CD4-positive, alpha-beta T cell treated with Interleukin-21 for 1 hour (primary cell): Measurements from ENCODE around the gene WDR54.

Experiments used
- DNase-seq: peaks from one replicate; pipeline ENCODE4 v3.0.0-alpha.2; 2020

The WDR54 gene

GRCh38 chr2:74421221-74421870 is at the start of gene WDR54, which contains the start of gene C2orf81:
WDR54 (plus strand) TSS chr2:74421730; CDS start chr2:74422154, 424 bp downstream.
C2orf81 (minus strand) TSS chr2:74421619; CDS start chr2:74421560, 59 bp downstream.
- peak; percentile 94 for DNase-seq

DNA sequence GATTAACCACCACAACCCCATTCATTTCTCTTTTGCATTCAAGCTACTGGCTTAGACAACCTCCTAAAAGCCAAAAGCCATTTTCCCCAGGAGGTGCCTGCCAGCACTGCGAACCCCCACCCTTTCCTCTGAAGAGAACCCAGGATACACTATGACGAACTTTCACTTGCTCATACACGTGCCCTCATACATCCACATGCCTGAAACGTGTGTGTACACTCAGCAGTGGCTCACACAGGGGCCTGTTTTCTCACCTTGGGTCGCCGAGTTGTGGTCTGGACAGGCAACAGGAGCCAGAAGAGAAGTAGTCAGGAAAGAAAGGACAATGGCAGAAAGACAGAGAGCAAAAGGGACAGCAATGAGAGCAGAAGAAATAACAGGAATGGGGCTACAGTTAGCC is 48.9 kb upstream of the WDR54 start:
- DNase-seq = no peak

DNA sequence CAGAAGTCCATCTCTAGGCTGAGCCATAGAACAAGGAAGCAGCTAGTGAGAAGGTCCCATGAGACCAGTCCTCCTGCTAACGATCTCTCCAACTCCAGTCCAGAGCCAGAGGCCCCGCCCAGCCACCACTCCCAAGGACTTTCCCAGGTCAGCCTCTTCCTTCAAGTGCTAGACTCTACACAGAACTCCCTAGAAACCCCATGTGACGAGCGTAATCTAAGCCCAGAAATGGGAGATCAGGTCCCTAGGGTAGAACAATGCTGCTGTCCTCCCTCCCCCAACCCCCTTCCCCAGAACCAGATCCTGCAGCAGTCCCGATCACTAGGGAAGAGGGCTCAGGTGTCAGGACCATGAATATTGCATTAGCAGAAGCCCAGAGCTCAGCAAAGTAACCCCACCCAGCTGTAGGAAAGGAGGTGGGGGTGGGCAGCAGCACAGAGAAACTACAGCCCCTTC is 48.3 kb upstream of the WDR54 start:
- DNase-seq = no peak

DNA sequence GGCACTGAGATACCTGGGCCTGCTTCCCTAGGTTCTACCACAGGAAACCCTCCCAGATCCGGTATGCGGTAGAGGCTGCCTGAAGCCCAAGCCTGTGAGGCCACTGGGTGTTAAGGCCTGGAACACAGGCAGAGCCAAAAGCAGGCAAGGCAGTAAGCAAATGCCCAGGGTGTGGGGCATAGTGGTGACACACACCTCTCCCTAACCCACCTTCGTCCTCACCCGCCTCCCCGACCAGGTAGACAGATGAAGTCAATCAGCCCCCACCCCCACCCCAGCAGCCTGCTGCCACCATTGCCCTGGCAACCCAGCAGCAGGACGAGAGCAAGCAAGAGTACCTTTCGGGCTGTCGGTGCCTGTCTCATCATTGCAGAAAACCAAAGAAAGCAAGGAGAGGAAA is 47.5 kb upstream of the WDR54 start:
- no peak for DNase-seq

- no peak for DNase-seq
These were observed 46.9 kb upstream of the WDR54 start for GRCh38 chr2:74374509-74375205.

DNA sequence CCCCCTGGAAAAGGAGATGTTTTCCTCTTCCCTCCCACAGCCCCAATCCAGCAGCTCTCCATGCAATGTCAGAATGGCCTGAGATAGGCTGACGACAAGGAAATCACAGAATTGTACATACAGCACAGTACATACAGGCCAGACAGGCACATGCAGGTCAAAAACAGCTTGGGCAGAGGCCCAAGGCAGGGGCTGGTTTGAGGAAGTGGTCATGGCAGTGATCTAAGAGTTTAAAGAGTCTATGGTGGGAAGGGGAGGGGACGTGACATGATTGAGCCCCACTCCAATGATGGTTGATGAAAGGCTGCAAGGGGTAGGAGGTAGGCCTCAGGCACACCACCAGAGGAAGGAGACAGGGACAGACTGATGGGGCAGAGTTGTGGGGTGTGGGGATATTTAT is 45.7 kb upstream of the WDR54 start:
- DNase-seq = no peak

- no peak for DNase-seq
These were observed 43.5 kb upstream of the WDR54 start for GRCh38 chr2:74378007-74378406.

DNA sequence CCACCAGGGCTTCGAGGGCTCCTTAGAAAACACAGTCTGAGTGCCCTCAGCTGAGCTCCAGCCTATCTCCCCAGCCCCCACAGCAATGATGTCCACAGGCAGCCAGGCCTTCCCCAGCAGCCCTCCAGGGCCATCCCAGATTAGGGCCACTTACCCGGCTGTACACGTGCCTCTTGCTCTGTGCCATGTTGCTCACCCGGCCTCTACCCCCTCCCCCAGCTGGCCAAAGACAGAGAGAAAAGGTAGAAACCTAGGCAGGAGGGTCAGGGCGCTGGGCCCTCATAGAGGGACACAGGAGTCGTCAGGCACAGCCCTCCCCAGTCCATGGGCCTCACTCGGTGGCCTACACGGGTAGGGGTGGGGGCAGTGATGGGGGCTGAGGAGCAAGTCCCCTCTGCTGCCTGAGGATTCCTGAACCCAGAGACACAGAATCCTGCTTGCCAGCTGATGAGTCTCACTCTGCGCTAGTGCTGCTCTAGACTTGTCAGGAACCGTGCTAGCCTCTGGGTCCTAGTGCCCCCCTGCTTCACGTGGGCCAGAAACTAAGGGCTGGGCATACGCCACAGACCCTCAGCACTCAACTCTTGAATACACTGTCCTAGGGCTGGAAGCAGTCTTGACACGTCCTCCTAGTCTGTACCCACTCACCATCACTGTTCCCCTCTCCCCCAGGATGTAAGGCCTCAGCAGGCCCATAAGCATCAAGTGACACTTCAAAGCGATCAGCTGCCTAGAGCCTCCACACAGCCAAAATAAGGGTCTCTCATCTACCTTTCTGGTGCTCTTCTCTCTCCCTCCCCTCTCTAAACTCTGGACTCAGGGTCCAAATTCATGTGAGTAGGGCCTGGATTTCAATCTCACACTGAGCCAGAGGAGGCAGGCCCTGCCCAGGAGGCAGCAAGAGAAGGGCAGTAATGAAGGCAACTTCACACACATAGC is 41.4 kb upstream of the WDR54 start, which contains the start of gene DCTN1:
TSS of gene DCTN1 (minus strand) at position 461 of the 939 bp plus-strand sequence. CDS start at position 187, 274 bp downstream.
- DNase-seq = peak; percentile 13

DNA sequence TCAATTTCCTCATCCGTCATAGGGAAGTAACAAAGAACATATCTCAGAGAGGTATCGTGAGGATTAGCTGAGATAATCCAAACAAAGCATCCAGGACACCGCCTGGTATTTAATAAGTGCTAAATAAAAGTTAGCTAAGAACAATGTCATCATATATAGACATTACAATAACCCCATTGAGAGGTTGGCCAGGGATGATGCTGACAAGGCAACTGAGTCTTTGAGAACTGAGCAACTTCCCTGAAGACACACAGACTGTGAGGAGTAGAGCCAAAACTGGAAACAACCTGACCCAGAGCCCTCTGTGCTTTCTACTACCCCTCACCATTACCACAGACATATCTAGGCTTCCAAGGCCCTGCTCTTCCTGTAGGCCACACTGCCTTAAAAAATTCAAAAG is 39.8 kb upstream of the WDR54 start:
- DNase-seq = no peak

- DNase-seq = no peak
These were observed 38.3 kb upstream of the WDR54 start for GRCh38 chr2:74383254-74383653.

GRCh38 chr2:74384051-74384450 is 37.5 kb upstream of the WDR54 start:
- no peak for DNase-seq

- DNase-seq = no peak
These were observed 36.1 kb upstream of the WDR54 start for GRCh38 chr2:74385396-74385795.

GRCh38 chr2:74387346-74387745 is 34.2 kb upstream of the WDR54 start:
- no peak for DNase-seq

DNA sequence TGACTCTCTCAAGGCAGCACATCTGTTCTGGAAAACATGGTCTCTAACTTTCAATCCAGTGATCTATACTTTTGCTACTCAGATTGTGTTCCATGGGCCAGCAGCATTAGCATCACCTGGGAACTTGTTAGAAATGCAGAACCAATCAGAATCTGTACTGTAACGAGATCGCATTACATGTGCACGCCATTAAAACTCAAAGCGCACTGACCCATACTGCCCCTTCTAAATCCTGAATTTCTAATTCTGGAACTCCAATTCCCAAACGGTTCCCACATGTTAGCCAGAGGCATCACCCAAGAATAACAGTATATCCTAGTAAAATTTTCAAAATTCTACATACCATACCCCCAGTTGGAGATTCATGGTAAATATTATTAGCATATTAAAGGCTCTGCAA is 30.9 kb upstream of the WDR54 start:
- no peak for DNase-seq

DNA sequence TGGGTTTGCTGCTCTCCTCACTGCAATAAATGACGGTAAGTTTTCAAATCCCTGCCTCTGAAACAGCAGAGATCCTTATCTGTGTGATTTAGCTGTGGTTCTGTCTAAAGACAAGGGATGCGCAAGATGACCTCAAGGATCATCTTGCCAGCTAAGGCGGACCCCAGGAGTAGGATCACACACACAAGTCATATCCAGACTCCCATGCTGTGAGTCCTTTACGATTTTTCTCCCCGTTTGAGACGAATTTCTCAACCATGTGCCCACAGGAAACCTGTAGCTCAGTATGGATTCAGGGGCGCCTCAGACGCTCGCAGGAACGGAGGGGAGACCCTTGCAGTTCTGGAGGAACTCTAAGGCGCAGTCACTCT is 30.3 kb upstream of the WDR54 start:
- DNase-seq = no peak

DNA sequence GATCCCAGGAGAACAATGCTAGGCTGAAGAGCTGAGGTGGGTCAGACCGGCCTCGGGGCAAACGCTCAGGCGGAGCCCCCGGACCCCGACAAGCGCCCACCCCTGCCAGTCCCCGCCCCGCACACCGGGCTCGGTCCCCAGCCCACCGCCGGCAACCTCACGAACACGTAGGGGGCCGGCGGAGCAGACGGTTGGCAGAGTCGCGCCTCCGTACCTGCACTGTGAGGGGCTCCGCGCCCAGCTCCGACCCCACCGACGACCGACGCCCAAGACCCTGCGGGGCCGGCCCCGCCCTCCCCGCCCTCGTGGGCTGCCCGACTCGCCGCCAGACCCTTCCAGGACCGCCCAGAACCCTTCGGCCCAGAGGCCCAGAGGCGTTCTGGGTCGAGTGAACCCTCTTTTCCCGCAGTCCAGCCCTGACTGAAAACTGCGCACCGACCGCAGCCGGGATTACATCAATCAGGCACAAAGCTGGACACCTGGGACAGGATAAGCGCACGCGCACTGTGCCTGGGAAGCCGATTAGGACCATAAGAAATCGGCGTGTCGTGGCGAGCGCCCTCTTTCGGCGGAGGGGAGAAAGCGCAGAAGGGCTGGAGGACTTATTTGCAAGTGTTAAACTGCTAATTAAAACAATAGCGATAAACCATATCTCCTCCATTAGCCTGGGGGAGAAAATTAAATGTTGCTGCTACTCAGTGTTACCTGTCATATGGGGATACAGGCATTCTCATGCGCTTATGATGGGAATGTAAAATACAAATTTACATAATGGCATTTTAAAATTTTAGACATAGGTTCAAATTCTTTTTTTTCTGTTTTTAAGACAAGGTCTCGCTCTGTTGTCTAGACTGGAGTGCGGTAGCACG is 29.7 kb upstream of the WDR54 start:
- peak; percentile 96 for DNase-seq

GRCh38 chr2:74392449-74392743 is 29.1 kb upstream of the WDR54 start:
- no peak for DNase-seq

GRCh38 chr2:74393525-74393924 is 28.0 kb upstream of the WDR54 start:
- no peak for DNase-seq

GRCh38 chr2:74396149-74396548 is 25.4 kb upstream of the WDR54 start:
- DNase-seq = no peak

DNA sequence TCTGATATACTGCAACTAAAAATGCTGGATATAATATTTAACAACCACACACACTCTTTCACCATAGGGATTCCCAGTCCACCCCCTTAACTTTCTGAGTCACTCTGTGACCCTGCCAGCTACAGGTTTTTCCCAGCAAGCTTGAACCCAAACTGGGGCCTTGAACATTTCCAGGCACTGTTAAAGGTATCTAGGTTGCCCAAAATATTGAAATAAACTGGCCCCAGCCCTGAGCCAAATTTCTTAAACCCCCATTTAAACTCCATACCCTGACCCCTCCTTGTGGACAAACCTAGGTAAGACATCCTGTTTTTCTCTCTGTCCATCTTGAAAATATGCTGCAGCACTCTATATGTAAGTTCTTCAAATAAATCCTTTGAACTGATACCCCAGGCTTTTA is 21.7 kb upstream of the WDR54 start:
- DNase-seq = peak; percentile 60

DNA sequence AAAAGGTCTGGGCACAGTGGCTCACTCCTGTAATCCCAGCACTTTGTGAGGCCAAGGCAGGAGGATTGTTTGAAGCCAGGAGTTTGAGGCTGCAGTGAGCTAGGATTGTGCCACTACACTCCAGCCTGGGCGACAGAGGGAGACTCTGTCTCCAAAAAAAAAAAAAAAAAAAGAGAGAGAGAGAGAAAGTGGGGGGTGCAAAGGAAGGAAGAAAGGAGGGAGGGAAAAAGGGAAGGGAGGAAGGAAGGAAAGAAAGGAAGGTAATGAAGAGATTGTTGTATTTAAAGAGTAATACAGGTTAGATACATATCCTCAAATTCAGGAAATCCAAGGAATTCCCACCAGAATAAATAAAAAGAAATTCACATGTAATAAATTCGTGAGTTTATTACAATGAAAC is 19.6 kb upstream of the WDR54 start:
- no peak for DNase-seq

- no peak for DNase-seq
These were observed 15.5 kb upstream of the WDR54 start for GRCh38 chr2:74406035-74406434.

- DNase-seq = no peak
These were observed 13.8 kb upstream of the WDR54 start for GRCh38 chr2:74407682-74408081.
